Measurements from ENCODE around the gene METTL15.

The METTL15 gene

DNA sequence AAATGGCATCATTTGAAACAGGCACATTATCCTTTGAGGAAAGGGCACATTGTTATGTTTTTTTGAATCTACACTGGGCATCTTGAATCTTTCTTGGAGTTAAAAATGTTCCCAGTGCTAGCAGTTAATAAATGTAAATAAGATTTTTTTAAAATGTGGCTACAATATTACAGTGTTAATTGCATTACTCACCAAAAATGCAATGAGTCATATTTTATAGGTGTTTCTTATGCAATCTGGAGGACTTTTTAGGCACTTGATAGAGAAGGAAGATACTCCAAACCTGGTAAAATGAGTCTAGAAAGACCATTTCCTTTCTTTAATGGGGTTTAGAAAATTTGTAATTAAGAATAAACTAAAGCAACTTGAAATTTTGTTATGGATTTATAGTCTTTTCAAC is 238.0 kb downstream of the METTL15 start:
- TF ChIP-seq FOXP2 (optimal IDR thresholded peaks at IDR 0.05; ENCODE audit: borderline replicate concordance, extremely low read depth, extremely low read length, insufficient read depth) = no peak

DNA sequence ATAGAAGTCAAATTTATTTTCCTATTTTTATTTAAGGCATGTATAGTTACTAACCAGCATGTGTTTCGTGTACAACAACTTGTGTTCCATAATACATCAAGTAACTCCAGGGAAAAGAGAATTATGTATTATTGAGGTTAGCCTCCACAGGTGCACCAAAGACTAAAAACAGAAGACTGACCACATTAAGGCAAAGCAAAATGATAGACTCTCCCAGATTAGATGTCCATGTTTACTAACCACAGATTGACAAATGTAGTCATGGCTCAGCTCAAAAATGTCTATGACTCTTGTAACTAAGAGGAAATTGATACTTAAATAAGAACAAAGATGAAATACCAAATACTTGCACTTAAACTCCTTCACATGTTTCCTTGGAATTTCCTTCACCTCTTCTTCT is 238.5 kb downstream of the METTL15 start:
- TF ChIP-seq FOXP2 (optimal IDR thresholded peaks at IDR 0.05; ENCODE audit: borderline replicate concordance, extremely low read depth, extremely low read length, insufficient read depth) (no peak), REST (IDR thresholded peaks at IDR 0.05; ENCODE audit: insufficient read depth in 1 of 2, low read depth in 2 of 2, low read length in 2 of 2) (no peak), TAF1 (IDR thresholded peaks at IDR 0.05; ENCODE audit: borderline replicate concordance, insufficient read depth, low read length) (no peak), SIN3A (IDR thresholded peaks at IDR 0.05; ENCODE audit: borderline replicate concordance, insufficient read depth, low read length) (no peak), POLR2AphosphoS5 (IDR thresholded peaks at IDR 0.05; ENCODE audit: low read depth, low read length) (no peak)

GRCh38 chr11:28347371-28347770 is 239.2 kb downstream of the METTL15 start:
- TF ChIP-seq SIN3A (IDR thresholded peaks at IDR 0.05; ENCODE audit: borderline replicate concordance, insufficient read depth, low read length) (no peak), TAF1 (IDR thresholded peaks at IDR 0.05; ENCODE audit: borderline replicate concordance, insufficient read depth, low read length) (no peak), REST (IDR thresholded peaks at IDR 0.05; ENCODE audit: insufficient read depth in 1 of 2, low read depth in 2 of 2, low read length in 2 of 2) (no peak), POLR2AphosphoS5 (IDR thresholded peaks at IDR 0.05; ENCODE audit: low read depth, low read length) (no peak), FOXP2 (optimal IDR thresholded peaks at IDR 0.05; ENCODE audit: borderline replicate concordance, extremely low read depth, extremely low read length, insufficient read depth) (no peak)

DNA sequence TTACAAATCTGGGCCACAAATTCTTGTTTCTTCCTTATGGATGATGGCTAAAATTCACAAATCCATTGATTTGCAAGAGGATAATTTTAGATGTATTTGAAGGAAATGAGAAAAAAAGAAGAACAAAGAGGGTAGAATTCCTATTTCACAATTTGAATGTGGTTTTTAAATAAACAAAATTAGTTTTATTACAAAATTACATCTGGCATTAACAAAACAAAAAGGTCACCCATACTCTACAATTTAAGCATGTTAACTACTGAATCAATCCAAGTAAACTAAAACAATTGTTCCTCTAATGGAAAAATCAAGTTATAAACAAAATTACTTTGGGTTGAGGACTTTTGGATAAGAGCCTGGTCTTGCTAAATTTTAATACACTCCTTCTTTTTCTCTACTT is 242.0 kb downstream of the METTL15 start:
- TF ChIP-seq SIN3A (IDR thresholded peaks at IDR 0.05; ENCODE audit: borderline replicate concordance, insufficient read depth, low read length) = no peak
- no peak for TF ChIP-seq REST (IDR thresholded peaks at IDR 0.05; ENCODE audit: insufficient read depth in 1 of 2, low read depth in 2 of 2, low read length in 2 of 2)
- TF ChIP-seq FOXP2 (optimal IDR thresholded peaks at IDR 0.05; ENCODE audit: borderline replicate concordance, extremely low read depth, extremely low read length, insufficient read depth) = no peak
- TF ChIP-seq TAF1 (IDR thresholded peaks at IDR 0.05; ENCODE audit: borderline replicate concordance, insufficient read depth, low read length) = no peak
- TF ChIP-seq POLR2AphosphoS5 (IDR thresholded peaks at IDR 0.05; ENCODE audit: low read depth, low read length) = no peak

- TF ChIP-seq SIN3A (IDR thresholded peaks at IDR 0.05; ENCODE audit: borderline replicate concordance, insufficient read depth, low read length) (no peak), POLR2AphosphoS5 (IDR thresholded peaks at IDR 0.05; ENCODE audit: low read depth, low read length) (no peak), TAF1 (IDR thresholded peaks at IDR 0.05; ENCODE audit: borderline replicate concordance, insufficient read depth, low read length) (no peak), REST (IDR thresholded peaks at IDR 0.05; ENCODE audit: insufficient read depth in 1 of 2, low read depth in 2 of 2, low read length in 2 of 2) (no peak), FOXP2 (optimal IDR thresholded peaks at IDR 0.05; ENCODE audit: borderline replicate concordance, extremely low read depth, extremely low read length, insufficient read depth) (no peak)
Measured at GRCh38 chr11:28353991-28354390, 245.8 kb downstream of the METTL15 start.
